D721Med (cell line): ENCODE data around the gene DTX4.

Experiments used
- DNase-seq: peaks from one replicate; pipeline ENCODE4 v3.0.0; 2011; ENCODE audit warnings: low spot score; ENCODE audit not compliant: insufficient read length
- FAIRE-seq: peaks from 2 replicates; lab custom pipeline; 2011; peaks lifted over from hg19 to GRCh38; lab: Jason Lieb, UNC
- TF ChIP-seq, protein P1 (sequence below): IDR thresholded peaks from 2 replicates; pipeline ENCODE4 v1.5.1; 2012; ENCODE audit warnings: mild to moderate bottlenecking, control low read depth; ENCODE audit not compliant: insufficient read depth; ENCODE audit errors: missing control alignments

The DTX4 gene

DNA sequence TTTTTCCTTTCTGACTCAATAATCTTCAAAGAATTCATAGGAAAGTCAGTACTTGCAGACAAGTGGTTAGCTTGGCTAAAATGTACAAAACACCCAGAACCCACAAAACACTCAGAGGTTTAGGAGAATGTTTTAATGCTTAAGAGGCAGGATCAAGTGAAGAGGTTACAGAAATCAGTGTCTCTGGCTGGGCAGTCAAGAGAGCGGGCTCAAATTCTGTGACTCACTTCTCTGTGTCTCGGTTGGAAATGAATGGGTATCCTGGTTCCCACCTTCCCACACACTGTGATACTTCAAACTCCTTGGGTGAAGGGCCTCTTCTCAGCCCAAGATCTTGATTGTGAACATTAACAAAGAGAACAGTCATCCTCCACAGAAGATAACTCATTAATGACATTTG, 37.0 kb downstream of the DTX4 start:
- no peak for FAIRE-seq
- TF ChIP-seq, protein P1, sequence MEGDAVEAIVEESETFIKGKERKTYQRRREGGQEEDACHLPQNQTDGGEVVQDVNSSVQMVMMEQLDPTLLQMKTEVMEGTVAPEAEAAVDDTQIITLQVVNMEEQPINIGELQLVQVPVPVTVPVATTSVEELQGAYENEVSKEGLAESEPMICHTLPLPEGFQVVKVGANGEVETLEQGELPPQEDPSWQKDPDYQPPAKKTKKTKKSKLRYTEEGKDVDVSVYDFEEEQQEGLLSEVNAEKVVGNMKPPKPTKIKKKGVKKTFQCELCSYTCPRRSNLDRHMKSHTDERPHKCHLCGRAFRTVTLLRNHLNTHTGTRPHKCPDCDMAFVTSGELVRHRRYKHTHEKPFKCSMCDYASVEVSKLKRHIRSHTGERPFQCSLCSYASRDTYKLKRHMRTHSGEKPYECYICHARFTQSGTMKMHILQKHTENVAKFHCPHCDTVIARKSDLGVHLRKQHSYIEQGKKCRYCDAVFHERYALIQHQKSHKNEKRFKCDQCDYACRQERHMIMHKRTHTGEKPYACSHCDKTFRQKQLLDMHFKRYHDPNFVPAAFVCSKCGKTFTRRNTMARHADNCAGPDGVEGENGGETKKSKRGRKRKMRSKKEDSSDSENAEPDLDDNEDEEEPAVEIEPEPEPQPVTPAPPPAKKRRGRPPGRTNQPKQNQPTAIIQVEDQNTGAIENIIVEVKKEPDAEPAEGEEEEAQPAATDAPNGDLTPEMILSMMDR, result no peak
- DNase-seq, result no peak

DNA sequence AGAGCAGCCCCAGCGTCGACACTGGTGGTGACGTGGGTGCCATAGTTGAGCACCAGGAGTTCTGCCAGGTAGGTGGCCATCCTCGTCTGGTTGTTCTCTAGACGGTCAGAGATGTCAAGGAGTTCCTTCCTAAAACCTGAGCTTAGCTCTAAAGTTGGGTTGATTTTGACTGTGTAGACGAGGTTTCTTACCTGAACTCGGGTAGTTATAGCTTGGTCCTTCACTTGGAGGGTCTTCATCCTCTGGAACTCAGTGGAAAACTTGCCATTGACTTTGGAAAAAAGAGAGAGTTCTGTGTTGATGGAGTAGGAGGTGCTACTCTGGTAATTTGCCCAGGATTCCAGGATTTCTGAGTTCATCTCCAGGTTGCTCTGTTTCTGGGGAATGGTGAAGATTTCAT, 40.3 kb downstream of the DTX4 start:
- FAIRE-seq, result no peak
- no peak for DNase-seq
- TF ChIP-seq, protein P1, result no peak

DNA sequence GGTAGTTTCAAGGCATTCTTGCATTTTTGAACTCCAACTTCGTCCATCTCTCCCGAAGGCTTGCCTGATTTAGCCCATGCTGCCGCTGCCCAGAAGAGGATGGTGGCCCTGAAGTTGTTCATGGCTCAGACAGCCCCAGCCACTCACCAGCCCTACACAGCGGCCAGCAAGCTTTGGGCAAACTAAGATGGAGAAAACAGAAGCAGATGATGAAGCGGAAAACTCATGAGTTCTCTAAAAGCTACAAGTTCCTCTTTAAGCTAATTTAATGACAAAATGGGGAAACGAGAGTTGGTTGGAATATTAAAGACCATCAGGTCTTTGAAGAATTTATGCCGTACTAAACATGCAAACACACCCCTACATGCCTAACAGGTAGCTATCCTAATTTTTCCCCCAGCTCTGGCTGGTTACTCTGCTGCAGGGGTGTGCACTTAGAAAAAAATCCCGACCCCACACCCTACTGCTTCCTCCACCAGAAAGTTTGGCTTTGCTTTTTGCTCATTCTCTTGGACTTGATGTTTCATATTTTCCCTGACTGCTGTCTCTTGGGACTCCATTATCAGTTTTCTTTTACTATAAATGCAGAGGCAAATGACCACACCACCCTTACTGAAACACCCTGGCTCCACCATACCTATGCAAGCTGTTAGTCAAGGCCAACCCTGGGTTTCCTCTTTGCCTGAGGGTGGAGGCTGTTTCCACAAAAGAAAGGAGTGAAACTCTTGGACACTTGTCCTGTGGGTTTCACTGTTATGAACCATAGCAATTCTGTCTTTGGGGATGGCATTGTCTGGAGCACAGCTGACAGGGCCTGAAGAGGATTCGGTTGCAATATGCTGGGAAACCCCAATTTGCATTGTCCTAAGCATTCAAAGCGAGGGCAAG, 41.1 kb downstream of the DTX4 start, which contains the start of gene MPEG1:
MPEG1 (minus strand) TSS at position 184 of the 888 bp plus-strand sequence; CDS start at position 122, 62 bp downstream.
- no peak for DNase-seq
- TF ChIP-seq, protein P1, result no peak
- no peak for FAIRE-seq

DNA sequence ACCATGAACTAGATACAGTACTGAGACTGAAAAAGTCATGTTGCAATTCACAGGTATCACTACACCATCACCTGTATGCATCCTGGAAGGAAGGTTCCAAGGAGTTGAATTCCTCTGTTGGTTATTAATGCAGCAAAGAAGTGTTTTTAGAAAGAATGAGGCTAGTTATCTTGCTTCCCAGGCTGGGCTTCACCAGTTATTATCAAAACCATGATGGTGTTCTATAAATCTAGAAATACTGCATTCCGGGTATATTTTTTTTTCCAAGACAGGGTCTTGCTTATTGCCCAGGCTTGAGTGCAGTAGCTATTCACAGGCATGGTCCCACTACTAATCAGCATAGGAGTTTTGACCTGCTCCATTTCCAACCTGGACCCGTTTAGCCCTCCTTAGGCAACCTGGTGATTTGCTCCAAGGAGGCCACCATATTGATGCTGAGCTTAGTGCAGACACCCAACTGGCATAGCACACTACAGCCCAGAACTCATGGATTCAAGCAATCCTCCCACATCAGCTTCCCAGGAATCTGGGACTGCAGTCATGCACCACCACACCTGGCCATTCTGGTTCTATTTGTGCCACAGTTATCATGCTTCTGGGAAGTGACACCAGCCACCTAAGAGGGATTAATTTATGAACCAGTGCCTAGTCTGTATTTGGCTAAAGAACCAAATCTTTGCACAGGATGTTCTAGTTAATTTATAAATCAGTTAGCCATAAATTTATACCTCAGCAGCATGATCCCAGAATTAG, 42.4 kb downstream of the DTX4 start:
- no peak for DNase-seq
- no peak for FAIRE-seq
- TF ChIP-seq, protein P1, result no peak

DNA sequence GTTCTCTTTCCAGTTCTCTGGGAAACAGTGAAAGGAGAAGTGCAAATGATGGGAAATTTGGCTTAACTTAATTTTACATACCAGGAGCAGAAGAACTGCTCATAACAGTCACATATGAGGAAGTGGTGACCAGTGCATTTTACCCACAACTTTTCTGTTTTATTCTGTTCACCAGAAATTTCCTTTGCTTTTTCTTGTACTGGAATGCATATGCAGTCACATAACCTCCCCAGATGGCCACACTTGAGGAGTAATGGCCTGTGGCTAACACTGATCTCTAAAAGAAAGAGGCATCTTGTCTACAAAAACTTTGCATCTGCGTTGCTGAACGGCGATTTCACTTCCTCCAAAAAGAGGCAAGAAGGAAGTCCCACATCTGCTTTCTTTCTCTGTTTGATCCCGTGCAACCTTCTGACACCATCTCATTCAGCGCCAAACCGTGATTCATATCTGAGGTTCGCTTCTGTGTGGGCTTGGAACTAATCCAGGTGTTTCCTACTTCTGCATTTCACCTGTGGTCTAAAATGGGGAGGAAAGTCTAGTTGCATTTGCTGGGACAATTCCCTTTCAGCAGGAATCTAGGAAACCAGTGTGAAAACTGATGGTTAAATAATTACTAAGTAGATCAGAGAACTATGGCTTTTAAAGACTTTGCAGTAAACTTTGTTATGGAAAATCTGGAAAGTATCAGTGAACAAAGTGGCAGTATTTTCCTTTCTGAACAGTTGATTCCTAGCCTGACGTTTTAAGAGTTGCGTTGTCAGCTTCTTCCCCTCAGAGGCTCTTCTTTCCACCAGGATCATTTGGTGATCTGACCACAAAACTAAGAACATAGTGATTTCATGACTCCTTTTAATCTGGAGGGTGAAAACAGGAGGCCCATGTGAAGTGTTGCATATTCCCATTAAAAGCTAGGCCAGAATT, 45.0 kb downstream of the DTX4 start:
- no peak for FAIRE-seq
- TF ChIP-seq, protein P1, result no peak
- DNase-seq, result no peak

DNA sequence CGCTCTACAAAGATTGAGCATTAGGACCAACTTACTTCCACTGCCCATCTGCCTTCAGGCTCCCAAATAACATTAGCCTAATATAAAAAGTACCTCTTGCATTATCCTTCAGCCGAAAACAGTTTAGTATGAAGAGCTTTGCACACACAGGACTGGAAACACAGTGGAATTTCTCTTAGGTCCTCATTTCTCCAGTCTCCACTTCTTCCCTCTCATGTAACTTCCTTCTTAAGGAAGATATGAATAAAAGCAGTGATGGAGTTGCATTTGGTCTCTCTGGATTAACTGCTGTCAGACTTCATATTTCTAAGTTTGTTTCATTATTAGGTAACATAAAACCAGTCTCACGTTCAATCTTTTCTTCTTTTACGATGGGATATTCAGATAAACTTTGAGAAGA, 46.4 kb downstream of the DTX4 start:
- TF ChIP-seq, protein P1, result no peak
- no peak for FAIRE-seq
- DNase-seq, result no peak
